Stimulated activated CD8-positive, alpha-beta memory T cell treated with anti-CD3 and anti-CD28 coated beads, Interleukin-15, amount 100 ng/mL, for 48 hours (primary cell): ENCODE measurements around the gene SYNPO.

Experiments
- DNase-seq, 2 donors: peaks; one replicate each; pipeline ENCODE4 v3.0.0-alpha.2; 2020; ENCODE audit warnings: low read depth in 2 of 2

The SYNPO gene

GRCh38 chr5:150656191-150657132 is 16.0 kb downstream of the SYNPO start:
- peak; percentile 52 to 60 for DNase-seq

GRCh38 chr5:150658121-150658520 is 17.7 kb downstream of the SYNPO start:
- no peak for DNase-seq

- no peak for DNase-seq
These were observed 18.3 kb downstream of the SYNPO start for GRCh38 chr5:150658699-150659265.

DNA sequence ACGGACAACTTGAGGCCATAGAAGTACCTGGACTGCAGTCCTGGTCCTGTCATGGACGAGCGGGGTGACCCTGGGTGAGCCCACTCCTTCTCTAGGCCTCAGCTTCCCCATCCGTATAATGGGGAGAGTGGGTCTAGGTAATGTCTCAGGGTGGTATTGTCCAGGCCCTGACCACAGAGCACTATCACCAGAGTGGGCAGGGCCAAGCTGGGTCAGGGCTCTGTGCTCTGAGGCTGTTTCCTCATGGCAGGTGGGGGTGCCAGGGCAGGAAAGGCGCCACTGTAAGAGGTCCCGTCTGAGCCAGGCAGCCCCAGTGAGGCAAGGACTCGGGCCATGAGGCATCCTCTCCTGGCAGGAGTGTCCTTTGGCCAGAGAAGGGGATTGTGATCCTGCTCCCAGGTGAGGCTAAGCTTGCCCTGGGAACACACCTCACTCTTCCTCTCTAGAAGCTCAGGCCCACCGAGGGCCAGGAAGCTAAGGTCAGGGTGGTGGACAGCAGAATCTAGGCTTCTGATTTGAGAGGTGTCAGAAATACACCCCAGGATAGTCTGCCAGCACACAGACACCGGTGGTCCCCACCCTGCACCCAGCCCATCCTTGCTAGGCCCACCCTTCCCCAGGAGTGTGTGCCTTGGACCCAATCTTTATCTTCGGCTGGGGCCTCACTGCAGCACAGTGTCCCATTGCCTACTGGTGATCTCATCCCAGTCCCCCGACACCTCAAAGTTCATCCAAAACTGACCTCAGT is 19.1 kb downstream of the SYNPO start:
- no peak for DNase-seq

GRCh38 chr5:150660108-150660831 is 19.8 kb downstream of the SYNPO start:
- no peak for DNase-seq

DNA sequence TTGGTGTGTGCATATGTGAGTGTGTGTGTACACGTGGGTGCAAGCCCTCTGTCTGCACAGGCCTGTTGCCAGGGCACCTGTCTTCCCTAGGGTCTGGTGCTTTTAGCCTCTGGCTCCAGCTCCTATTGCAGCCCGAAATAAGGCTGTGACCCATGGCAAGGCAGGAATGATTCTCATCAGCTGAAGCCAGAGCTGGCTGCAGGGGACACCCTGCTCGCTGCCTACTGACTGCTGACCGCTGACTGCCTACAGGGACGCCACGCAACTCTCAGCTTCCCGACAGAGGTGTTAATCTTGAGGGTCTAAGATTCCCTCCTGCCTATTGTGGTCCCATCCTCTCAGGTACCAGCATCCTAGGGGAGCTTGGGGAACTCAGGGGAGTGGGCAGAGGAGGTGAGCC is 20.6 kb downstream of the SYNPO start, which contains the start of gene MYOZ3:
Gene MYOZ3, plus strand, starts transcription at position 166 of the 400 bp plus-strand sequence. CDS start 1,691 bp downstream, outside the sequence.
- no peak for DNase-seq

DNA sequence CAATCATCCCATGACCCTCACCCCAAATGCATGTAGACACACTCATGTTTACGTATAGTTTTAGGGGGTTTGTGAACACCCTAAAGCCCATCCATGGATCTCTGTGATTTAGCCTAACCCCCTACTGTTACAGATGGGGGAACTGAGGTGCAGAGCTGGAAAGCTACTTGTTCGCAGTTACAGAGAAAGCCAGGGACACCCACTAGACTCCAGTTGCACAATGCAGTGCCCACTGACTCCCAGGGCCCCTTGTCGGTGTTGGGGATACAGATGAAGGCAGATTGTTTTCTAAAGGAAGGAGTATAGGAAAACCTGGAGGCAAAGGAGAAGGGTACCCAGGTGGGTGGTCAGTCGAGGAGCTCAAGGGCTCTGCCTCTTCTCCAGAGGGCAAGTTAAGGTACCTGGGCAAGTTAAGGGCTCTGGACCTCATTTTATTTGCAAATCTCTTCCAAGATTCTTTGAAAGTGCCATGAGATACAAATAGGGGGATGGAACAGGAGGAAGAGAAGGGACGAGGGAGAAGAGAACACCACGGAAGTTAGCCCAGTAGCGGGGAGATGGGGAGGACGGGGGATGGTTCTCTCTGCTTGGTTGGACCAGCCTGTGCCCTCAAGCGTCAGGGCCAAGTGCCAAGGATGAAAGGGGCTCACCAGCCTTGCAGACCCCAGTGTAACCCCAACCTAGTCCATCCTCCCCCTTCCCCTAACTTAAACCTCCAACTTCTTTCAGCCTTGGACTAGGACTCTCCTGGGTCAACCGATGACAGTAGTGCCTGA is 21.5 kb downstream of the SYNPO start:
- DNase-seq = no peak

- DNase-seq = no peak
These were observed 22.5 kb downstream of the SYNPO start for GRCh38 chr5:150662731-150663516.

- DNase-seq = no peak
These were observed 23.5 kb downstream of the SYNPO start for GRCh38 chr5:150663936-150664335.

DNA sequence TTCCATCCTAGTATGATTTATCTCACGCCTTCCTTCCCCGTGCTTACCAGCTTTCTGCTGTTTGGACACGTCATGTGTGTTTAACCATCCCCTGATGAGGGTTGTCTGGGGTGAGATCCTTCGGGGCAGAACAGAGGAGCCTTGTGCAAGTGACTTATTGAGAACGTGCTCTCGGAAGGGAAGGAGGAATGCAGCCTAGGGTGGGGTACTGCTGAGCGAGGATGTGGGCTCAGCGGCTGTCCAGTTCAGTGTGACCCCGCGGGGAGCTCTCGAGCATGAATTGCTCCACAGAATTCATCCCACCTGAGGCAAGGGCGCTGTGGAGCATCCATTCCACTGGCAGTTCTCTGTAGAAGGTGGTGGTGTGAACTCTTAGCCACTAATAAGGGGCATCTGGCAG is 24.6 kb downstream of the SYNPO start:
- DNase-seq = no peak

DNA sequence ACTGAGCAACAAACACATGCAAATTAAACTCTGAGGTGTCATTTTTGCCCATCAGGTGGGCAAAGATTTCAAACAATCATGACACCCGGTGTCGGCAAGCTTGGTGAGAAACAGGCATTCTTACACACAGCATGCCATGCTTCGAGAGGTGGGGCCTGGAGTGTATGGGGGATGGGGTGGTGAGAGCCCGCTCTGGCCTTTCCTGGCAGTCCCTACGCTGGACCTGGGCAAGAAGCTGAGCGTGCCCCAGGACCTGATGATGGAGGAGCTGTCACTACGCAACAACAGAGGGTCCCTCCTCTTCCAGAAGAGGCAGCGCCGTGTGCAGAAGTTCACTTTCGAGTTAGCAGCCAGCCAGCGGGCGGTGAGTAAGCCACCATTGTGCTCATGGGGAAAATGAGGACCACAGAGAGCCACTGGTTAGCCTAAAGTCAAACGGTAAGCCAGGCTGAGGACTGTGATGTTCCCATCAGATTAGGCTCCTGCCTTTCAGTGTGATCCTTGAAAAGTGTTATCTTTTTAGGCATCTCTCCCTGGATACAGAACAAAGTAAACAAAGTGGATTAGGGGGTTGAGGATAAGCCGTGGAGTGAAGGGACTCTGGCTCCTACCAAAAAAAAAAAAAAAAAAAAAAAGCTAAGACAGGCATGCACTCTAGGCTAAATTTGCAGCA is 30.0 kb downstream of the SYNPO start:
- no peak for DNase-seq

GRCh38 chr5:150670948-150671310 is 30.5 kb downstream of the SYNPO start:
- DNase-seq = no peak

DNA sequence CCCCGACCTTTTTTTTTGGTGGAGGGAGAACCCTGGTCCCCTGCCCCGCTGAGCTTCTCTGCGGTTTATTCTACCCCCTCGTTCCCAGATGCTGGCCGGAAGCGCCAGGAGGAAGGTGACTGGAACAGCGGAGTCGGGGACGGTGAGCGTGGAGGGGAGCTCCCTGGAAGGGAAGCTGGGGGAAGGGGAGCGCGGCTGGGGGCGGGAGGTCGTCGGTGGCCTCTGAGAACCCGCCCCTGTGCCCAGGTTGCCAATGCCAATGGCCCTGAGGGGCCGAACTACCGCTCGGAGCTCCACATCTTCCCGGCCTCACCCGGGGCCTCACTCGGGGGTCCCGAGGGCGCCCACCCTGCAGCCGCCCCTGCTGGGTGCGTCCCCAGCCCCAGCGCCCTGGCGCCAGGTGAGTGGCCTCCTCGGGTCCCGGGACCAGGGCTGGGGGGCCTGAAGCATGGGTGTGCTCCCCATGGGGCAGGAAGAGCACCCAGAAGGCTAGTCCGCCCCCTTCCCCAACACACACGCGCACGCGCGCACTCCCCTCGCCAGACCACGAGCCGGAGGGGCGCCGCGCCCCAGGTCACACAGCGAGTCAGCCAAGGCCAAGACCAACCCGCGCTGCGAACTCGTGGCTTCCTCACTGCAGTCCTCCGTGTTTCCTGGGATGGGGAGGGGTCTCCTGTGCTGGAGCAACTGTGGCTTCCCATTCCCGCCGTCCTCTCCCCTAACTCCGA is 31.2 kb downstream of the SYNPO start:
- DNase-seq = no peak

- DNase-seq = no peak
These were observed 31.9 kb downstream of the SYNPO start for GRCh38 chr5:150672237-150672883.

GRCh38 chr5:150672884-150673275 is 32.4 kb downstream of the SYNPO start:
- no peak for DNase-seq

DNA sequence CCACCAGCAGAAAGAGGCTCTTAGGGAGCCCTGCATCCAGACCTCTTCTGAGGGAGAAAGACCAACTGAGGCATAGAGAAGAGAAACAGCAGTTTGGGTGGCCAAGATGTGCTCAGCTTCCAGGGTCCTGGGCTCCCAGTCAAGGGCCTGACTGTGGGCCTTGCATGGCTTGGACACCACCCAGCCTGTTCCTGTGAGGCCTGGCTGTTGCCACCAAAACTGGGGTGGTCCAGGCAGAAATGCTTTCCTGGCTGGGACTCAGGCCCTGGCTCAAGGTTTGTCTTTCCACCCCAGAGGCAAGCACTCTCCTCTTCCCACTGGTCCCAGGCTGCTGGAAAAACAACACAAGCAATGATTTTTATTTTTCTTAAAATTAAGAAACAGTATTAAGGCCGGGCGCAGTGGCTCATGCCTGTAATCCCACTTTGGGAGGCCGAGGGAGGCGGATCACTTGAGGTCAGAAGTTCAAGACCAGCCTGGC is 33.9 kb downstream of the SYNPO start:
- DNase-seq = no peak

GRCh38 chr5:150675069-150675468 is 34.6 kb downstream of the SYNPO start:
- no peak for DNase-seq

GRCh38 chr5:150676578-150676977 is 36.1 kb downstream of the SYNPO start:
- no peak for DNase-seq
